Stomach (tissue), 9 donors: ENCODE results near the gene AIG1. TPM values are rescaled to one million over a fixed set of nuclear protein-coding genes. Genes with fewer than 3 reads are reported as not detected.
"Not testable (repeated sequence)": the region's sequence is repeated elsewhere in the genome, so short reads cannot be mapped to it uniquely, and the experiment has no call there.

Source experiments
- DNase-seq, 2 donors: peaks; one replicate each; pipeline versions ENCODE4 v3.0.0 to v3.0.0-alpha.2; 2013 to 2019
- H3K27ac ChIP-seq, 5 donors: fragments of 200-600 bp in 4 of 5; sonication (generic) in 4 of 5; one replicate each; pipeline ENCODE4 v1.5.1; 2013 to 2019; ENCODE audit warnings: mild to moderate bottlenecking in 1 of 5, moderate library complexity in 1 of 5
- H3K27me3 ChIP-seq, 3 donors: fragments of 200-600 bp; sonication (generic); one replicate each; pipeline ENCODE4 v1.5.1; 2017 to 2019; ENCODE audit warnings: mixed run types in 1 of 3
- H3K36me3 ChIP-seq, 4 donors: fragments of 200-600 bp; sonication (generic); 1 replicate in 3 of 4; 2 replicates in 1 of 4; pipeline ENCODE4 v1.5.1; 2016 to 2019
- H3K4me1 ChIP-seq, 4 donors: fragments of 200-600 bp; sonication (generic); one replicate each; pipeline ENCODE4 v1.5.1; 2016 to 2019
- H3K4me3 ChIP-seq, 4 donors: fragments of 200-600 bp; sonication (generic) in 3 of 4; one replicate each; pipeline ENCODE4 v1.5.1; 2016 to 2019; ENCODE audit warnings: mild to moderate bottlenecking in 1 of 4
- H3K9me3 ChIP-seq, 4 donors: fragments of 200-600 bp; sonication (generic); one replicate each; pipeline ENCODE4 v1.5.1; 2016 to 2019
- CTCF ChIP-seq, 7 experiments: fragments of 450-650 bp in 4 of 7; fragments of 200-600 bp in 3 of 7; sonication (generic) in 3 of 7; IDR thresholded peaks; one replicate each; pipeline ENCODE4 v1.5.1; 2016 to 2019; ENCODE audit warnings: antibody characterized with exemption in 7 of 7, control low read depth in 2 of 7, mild to moderate bottlenecking in 1 of 7
- EP300 ChIP-seq: sonication (generic); formaldehyde crosslinking; IDR thresholded peaks from one replicate; pipeline ENCODE4 v1.6.1; 2017; ENCODE audit warnings: antibody characterized with exemption
- POLR2A ChIP-seq, 4 donors: fragments of 450-650 bp; IDR thresholded peaks; one replicate each; pipeline ENCODE4 v1.6.1; 2016; ENCODE audit warnings: antibody characterized with exemption in 4 of 4, control low read depth in 2 of 4, mild to moderate bottlenecking in 1 of 4, moderate library complexity in 1 of 4
- POLR2AphosphoS5 ChIP-seq, 3 donors: sonication (generic); formaldehyde crosslinking; IDR thresholded peaks; one replicate each; pipeline ENCODE4 v1.6.1; 2016; ENCODE audit warnings: antibody characterized with exemption in 3 of 3
- WGBS, 5 donors: extraction: QIAGEN DNeasy Blood & Tissue Kit in 3 of 5; methylation state at CpG; one replicate each; pipeline versions ENCODE4 v1.1.5 to v1.1.7; 2013 to 2018; 5-methylcytosine and 5-hydroxymethylcytosine counted together
- intact Hi-C: fragments of 100-400 bp; cut with DNase I; formaldehyde crosslinking; loops from one replicate; pipeline ENCODE4 v1.15.1; 2023; ENCODE audit warnings: low total_unique reads
- polyA plus RNA-seq, 3 donors: library from polyadenylated mRNA; stranded (reverse); fragments of 200-250 nt; gene quantifications; one replicate each; pipeline ENCODE4 v1.2.3, GENCODE V29; 2013
- total RNA-seq, 5 donors: library from RNA; depleted of rRNA; stranded (reverse); fragments of >200 nt; gene quantifications; one replicate each; pipeline versions ENCODE4 v1.1.0 to v1.2.3, GENCODE V29; 2014 to 2016
- donor health status: healthy with polysubstance abuse.
- donor health status: Bipolar disorder and iron deficiency.
- donor health status: healthy.

AIG1 gene
- total and polyA plus RNA-seq, 8 donors, result 10.8 to 220 (median 29.7) TPM; not detected in 1

GRCh38 chr6:143135797-143136561, 75.3 kb downstream of the AIG1 start:
- H3K27ac ChIP-seq, result no peak overlapping the region
- no peak for DNase-seq
- peaks cover 0 to 7% (median 3%) of the 10 kb centered on the region in 4 donors for H3K9me3 ChIP-seq
- no peaks in the 10 kb centered on the region for H3K4me1 ChIP-seq
- TF ChIP-seq EP300 (no peak), CTCF (IDR thresholded peaks at IDR 0.05) (no peak), POLR2A (IDR thresholded peaks at IDR 0.05) (no peak), POLR2AphosphoS5 (IDR thresholded peaks at IDR 0.05) (no peak)
- H3K36me3 ChIP-seq, result peaks cover 0 to 25% (median 19%) of the 10 kb centered on the region in 4 donors
- H3K27me3 ChIP-seq, result no peaks in the 10 kb centered on the region
- intact Hi-C loops, result no loop called here
- 73 to 81% (median 77%) methylated on average over 3 of the region's 3 CpGs for WGBS, 5 donors
- no peak overlapping the region for H3K4me3 ChIP-seq

- intact Hi-C loops, result no loop called here
- Histone ChIP-seq H3K36me3 (peaks cover 0 to 26% (median 17%) of the 10 kb centered on the region in 4 donors), H3K27me3 (no peaks in the 10 kb centered on the region), H3K4me1 (no peaks in the 10 kb centered on the region), H3K27ac (no peak overlapping the region), H3K4me3 (no peak overlapping the region), H3K9me3 (peaks cover 0 to under 1% (median 0%) of the 10 kb centered on the region in 4 donors)
- WGBS, 5 donors, result 66 to 81% (median 76%) methylated on average over 3 of the region's 3 CpGs
- DNase-seq, result no peak
- no peak for TF ChIP-seq CTCF (IDR thresholded peaks at IDR 0.05)
- no peak for TF ChIP-seq POLR2A (IDR thresholded peaks at IDR 0.05)
- no peak for TF ChIP-seq POLR2AphosphoS5 (IDR thresholded peaks at IDR 0.05)
These were observed 76.0 kb downstream of the AIG1 start for GRCh38 chr6:143136647-143137046.

- Histone ChIP-seq H3K27me3 (no peaks in the 10 kb centered on the region), H3K4me3 (no peak overlapping the region), H3K27ac (no peak overlapping the region), H3K9me3 (no peaks in the 10 kb centered on the region), H3K4me1 (no peaks in the 10 kb centered on the region), H3K36me3 (peaks cover 0 to 26% (median 16%) of the 10 kb centered on the region in 4 donors)
- TF ChIP-seq EP300, result no peak
- TF ChIP-seq CTCF (IDR thresholded peaks at IDR 0.05), result no peak
- TF ChIP-seq POLR2AphosphoS5 (IDR thresholded peaks at IDR 0.05), result no peak
- no peak for TF ChIP-seq POLR2A (IDR thresholded peaks at IDR 0.05)
- 86 to 95% (median 87%) methylated on average over 3 of the region's 3 CpGs for WGBS, 5 donors
- intact Hi-C loops, result no loop called here
- DNase-seq, result no peak
These were observed 78.6 kb downstream of the AIG1 start for GRCh38 chr6:143139239-143139784.

- H3K27ac ChIP-seq, intact Hi-C loops, H3K4me1 ChIP-seq, DNase-seq, H3K27me3 ChIP-seq, H3K4me3 ChIP-seq, H3K9me3 ChIP-seq: not testable (repeated sequence)
- H3K36me3 ChIP-seq, result peaks cover 0 to 26% (median 16%) of the 10 kb centered on the region in 4 donors
- 85 to 91% (median 88%) methylated on average over 5 of the region's 5 CpGs for WGBS, 5 donors
These were observed 79.2 kb downstream of the AIG1 start for GRCh38 chr6:143139884-143140283.

- peak in 1 of 2 donors; percentile 31 for DNase-seq
- H3K27ac ChIP-seq, result no peak overlapping the region
- no peaks in the 10 kb centered on the region for H3K4me1 ChIP-seq
- no peaks in the 10 kb centered on the region for H3K27me3 ChIP-seq
- H3K36me3 ChIP-seq, result peaks cover 0 to 26% (median 16%) of the 10 kb centered on the region in 4 donors
- no peak overlapping the region for H3K4me3 ChIP-seq
- TF ChIP-seq CTCF (IDR thresholded peaks at IDR 0.05) (no peak), POLR2AphosphoS5 (IDR thresholded peaks at IDR 0.05) (no peak), EP300 (no peak), POLR2A (IDR thresholded peaks at IDR 0.05) (no peak)
- WGBS, 5 donors, result 75 to 88% (median 84%) methylated on average over 2 of the region's 2 CpGs
- H3K9me3 ChIP-seq, result no peaks in the 10 kb centered on the region
- intact Hi-C loops, result no loop called here
These were observed 80.1 kb downstream of the AIG1 start for GRCh38 chr6:143140767-143141166.
